NCI-H1694 treated with DMSO at 0.1 percent for 48 hours (cell line): ENCODE measurements around the gene TEPSIN.

Source experiments
- DNase-seq: peaks from one replicate; lab custom pipeline; 2025; lab: John Stamatoyannopoulos, UW

TEPSIN gene

GRCh38 chr17:81249223-81250040, 10.6 kb upstream of the TEPSIN start:
- no peak for DNase-seq

- no peak for DNase-seq
Measured at GRCh38 chr17:81248649-81249048, 9.8 kb upstream of the TEPSIN start.

DNA sequence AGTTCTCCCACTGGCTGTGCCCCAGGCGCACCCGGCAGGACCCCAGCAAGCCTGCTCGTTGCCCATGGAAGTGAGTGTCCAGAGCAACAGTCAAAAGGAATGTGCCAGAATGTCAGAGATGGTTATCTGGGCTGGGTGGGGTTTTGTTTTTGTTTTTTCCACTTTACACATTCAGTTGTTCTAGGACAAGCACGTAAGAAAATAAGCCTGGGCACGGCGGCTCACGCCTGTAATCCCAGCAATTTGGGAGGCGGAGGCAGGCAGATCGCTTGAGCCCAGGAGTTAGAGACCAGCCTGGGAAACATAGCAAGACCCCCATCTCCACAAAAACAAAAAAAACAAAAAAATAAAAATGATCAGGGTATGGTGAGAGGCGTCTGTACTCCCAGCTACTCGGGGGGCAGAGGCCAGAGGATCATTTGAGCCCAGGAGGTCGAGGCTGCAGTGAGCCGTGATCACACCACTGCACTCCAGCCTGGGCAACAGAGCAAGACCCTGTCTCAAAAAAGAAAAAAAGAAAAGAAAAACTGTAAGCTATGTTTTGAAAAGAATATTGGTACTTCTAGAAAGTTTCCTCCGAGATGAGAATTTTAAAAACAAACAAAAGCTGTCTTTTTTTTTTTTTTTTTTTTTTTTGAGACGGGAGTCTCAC, 8.6 kb upstream of the TEPSIN start:
- no peak for DNase-seq

GRCh38 chr17:81246679-81247338, 8.0 kb upstream of the TEPSIN start:
- no peak for DNase-seq

DNA sequence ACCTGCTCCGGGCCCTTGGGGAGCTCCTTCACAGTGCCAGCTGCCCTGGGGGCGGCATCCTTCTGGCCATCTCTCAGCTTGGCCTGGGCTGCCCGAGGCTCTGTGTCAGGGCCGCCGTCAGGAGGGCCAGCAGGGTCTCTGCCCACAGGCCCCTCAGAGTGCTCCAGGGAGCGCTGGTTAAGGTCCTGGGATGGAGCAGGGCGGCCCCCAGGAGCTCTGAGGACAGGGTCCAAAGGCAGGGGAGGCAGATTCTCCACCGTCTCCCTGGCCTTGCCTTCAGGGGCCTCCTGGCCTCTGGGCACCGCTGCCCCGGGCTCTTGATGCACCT, 7.5 kb upstream of the TEPSIN start:
- DNase-seq, result no peak

- no peak for DNase-seq
Measured at GRCh38 chr17:81245665-81246342, 6.9 kb upstream of the TEPSIN start.

DNA sequence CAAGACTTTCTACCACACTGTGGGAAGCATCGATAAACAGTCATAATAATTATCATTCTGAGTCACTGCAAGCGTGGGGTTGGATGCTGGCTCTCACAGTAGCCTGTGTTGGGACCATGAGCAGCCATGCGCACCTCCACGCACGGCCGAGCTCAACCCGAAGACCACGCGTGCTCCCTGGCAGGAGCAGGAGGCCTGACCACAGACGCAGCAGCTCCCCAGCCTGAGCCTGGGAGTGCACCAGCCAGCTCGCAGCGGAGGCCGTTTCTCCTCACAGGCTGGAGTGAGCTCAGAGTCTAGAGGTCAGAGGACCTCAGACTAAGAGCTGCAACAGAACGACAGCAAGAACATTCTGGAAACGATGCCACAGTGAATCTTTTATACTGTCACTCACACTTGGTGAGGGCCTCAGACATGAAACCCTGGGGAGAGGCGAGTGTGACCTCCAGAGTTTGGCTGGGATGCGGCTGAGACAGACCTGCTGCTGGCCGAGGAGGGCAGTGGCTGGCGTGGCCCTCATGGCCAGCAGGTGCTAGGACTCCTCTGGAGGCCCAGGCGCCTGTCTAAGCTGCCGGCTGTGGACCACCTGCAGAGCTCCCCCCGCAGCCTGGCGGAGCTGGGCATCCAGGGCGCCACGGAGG, 6.3 kb upstream of the TEPSIN start:
- no peak for DNase-seq

GRCh38 chr17:81244358-81245023, 5.6 kb upstream of the TEPSIN start:
- no peak for DNase-seq

- no peak for DNase-seq
Measured at GRCh38 chr17:81243333-81243664, 4.4 kb upstream of the TEPSIN start.

GRCh38 chr17:81242421-81243332, 3.8 kb upstream of the TEPSIN start:
- no peak for DNase-seq

GRCh38 chr17:81241648-81242420, 3.0 kb upstream of the TEPSIN start:
- peak; percentile 27 for DNase-seq

GRCh38 chr17:81241203-81241602, 2.3 kb upstream of the TEPSIN start:
- DNase-seq, result no peak

GRCh38 chr17:81240761-81241160, 1.9 kb upstream of the TEPSIN start:
- DNase-seq, result no peak

DNA sequence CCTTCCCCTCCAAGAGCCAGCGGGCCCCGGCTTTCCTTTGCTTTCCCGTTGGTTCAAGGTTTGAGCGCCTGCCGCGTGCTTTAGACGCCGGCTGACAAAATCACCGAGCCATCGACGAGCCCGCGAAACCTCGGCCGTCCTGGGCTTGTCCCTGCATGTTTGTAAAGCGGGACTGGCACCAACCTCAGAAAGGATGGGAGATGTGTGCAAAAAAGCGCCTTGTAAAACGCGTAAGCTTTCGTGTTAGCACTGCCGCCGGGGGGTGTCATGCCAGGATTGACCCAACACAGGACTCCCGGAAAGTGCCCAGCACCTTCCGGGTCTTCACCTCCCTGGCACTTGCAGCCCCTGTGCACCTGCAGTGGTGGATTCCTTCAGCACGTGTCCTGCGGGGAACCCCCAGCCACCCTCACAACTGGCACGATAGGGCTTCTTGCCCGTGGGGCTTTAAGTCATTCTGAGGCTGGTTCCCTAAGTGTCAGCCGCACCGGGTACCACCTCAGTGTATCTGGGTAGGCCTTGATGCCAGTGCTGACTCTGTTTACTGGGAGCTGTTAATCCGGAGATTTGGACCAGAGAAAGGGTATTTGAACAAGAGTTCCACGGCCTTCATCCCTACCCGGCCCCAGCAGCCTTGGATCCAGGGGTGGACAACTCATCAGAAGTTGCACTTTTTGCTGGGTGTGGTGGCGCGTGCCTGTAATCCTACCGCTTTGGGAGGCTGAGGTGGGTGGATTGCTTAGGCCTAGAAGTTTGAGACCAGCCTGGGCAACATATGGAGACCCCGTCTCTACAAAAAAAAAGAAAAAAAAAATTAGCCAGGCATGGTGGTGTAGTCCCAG, 1.1 kb upstream of the TEPSIN start:
- no peak for DNase-seq

- DNase-seq, result no peak
Measured at GRCh38 chr17:81238490-81238814, 403 bp downstream of the TEPSIN start.

DNA sequence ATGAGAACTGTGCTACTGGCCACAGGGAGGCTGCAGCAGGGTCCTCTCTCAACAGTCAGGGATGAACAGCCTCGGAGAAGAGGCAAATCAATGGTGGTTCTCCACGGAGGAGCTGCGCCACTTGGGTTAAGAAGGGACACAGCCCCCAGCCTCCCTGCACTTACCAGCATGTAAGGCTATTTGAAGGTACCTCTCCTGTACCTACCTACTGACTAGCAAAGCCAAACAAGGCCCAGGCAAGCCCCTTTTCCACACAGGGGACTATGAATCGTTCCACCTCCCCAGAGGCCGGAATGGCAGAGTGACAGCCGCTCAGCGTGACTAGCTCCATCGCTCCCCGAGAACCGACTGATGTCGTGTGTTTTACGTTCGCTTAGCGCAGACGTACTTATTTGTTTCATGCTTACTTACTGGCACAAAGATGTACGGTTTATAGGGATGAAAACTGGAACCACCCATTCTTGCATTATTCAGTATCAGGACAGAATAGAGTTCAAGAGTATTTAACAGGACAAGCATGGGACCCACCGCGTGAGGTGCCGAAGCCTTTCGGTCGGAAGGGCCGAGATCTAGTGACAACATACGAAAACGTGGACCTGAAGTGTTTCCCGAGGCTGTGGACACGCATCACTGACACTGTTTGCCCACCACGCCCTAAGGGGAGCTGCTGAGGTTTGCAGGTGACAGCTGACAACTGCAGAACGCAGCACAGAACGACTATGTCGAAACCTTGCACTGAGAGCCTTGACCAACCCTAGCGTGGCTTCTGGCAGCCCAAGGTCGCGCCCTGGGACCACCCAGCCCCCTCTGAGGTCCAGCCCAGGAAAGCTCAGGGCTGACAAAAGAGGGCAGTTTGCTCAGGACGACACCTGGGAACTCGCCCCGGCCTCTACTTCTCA, 1.0 kb downstream of the TEPSIN start:
- no peak for DNase-seq

- no peak for DNase-seq
Measured at GRCh38 chr17:81236784-81237183, 2.1 kb downstream of the TEPSIN start.
